Breast epithelium (tissue), 4 donors: Measurements from ENCODE around the gene CCDC12. TPM values are rescaled to one million over a fixed set of nuclear protein-coding genes. Genes with fewer than 3 reads are reported as not detected.

Source experiments
- DNase-seq, 2 donors: peaks; one replicate each; pipeline ENCODE4 v3.0.0-alpha.2; 2019; ENCODE audit warnings: low spot score in 2 of 2
- H3K27ac ChIP-seq, 2 donors: fragments of 200-600 bp; sonication (generic) in 1 of 2; one replicate each; pipeline ENCODE4 v1.5.1; 2016 to 2019; ENCODE audit warnings: mild to moderate bottlenecking in 1 of 2
- H3K27me3 ChIP-seq, 2 donors: fragments of 200-600 bp; sonication (generic) in 1 of 2; one replicate each; pipeline versions ENCODE4 v1.5.1 to v1.6.0; 2017 to 2019; ENCODE audit warnings: control low read depth in 1 of 2, mild to moderate bottlenecking in 1 of 2
- H3K36me3 ChIP-seq: fragments of 200-600 bp; one replicate; pipeline ENCODE4 v1.5.1; 2019
- H3K4me1 ChIP-seq, 2 donors: fragments of 200-600 bp; sonication (generic); one replicate each; pipeline ENCODE4 v1.5.1; 2016 to 2019; ENCODE audit warnings: control low read depth in 1 of 2
- H3K4me3 ChIP-seq, 3 donors: fragments of 200-600 bp; sonication (generic); 1 replicate in 2 of 3; 2 replicates in 1 of 3; pipeline ENCODE4 v1.5.1; 2016 to 2019; ENCODE audit warnings: mild to moderate bottlenecking in 3 of 3, moderate library complexity in 2 of 3
- H3K9me3 ChIP-seq, 2 donors: fragments of 200-600 bp; sonication (generic) in 1 of 2; one replicate each; pipeline ENCODE4 v1.5.1; 2016 to 2019; ENCODE audit warnings: control low read depth in 1 of 2
- POLR2A ChIP-seq: fragments of 450-650 bp; IDR thresholded peaks from one replicate; pipeline ENCODE4 v1.6.1; 2016; ENCODE audit warnings: antibody characterized with exemption, mild to moderate bottlenecking, moderate library complexity
- POLR2AphosphoS5 ChIP-seq, 3 donors: sonication (generic); formaldehyde crosslinking; IDR thresholded peaks; one replicate each; pipeline ENCODE4 v1.6.1; 2017; ENCODE audit warnings: antibody characterized with exemption in 3 of 3
- intact Hi-C: fragments of 100-400 bp; cut with DNase I; formaldehyde crosslinking; loops from one replicate; pipeline ENCODE4 v1.15.1; 2023; ENCODE audit warnings: low total_unique reads
- total RNA-seq, 3 donors: library from RNA; depleted of rRNA; stranded (reverse); fragments of >200 nt; gene quantifications; one replicate each; pipeline ENCODE4 v1.1.0, GENCODE V29; 2016
- TF ChIP-seq, protein P1 (sequence below), 3 donors: fragments of 450-650 bp; IDR thresholded peaks; one replicate each; pipeline ENCODE4 v1.5.1; 2016 to 2017; ENCODE audit warnings: antibody characterized with exemption in 3 of 3, mild to moderate bottlenecking in 3 of 3, moderate library complexity in 3 of 3

CCDC12 gene
- total RNA-seq, 3 donors from 2014 or later = 27.0 to 50.2 (median 43.9) TPM

DNA sequence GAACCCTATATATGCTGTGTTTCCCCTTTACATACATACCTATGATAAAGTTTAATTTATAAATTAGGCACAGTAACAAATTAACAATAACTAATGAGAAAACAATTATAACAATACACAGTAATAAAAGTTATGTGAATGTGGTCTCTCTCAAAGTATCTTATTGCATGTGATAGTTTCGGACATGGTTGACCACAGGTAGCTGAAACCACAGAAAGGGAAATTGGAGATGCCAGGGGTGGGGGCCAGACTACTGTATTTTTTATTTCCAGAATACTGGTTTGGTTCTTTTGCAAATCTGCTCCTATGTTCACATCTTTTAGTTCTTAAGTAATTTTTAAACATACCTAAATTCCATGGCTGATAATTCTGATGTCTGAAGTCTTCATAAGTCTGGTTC, 58.3 kb downstream of the CCDC12 start:
- H3K36me3 ChIP-seq = no peaks in the 10 kb centered on the region
- H3K4me3 ChIP-seq = no peak overlapping the region
- intact Hi-C loops = no loop called here
- H3K9me3 ChIP-seq = no peaks in the 10 kb centered on the region
- TF ChIP-seq, protein P1, sequence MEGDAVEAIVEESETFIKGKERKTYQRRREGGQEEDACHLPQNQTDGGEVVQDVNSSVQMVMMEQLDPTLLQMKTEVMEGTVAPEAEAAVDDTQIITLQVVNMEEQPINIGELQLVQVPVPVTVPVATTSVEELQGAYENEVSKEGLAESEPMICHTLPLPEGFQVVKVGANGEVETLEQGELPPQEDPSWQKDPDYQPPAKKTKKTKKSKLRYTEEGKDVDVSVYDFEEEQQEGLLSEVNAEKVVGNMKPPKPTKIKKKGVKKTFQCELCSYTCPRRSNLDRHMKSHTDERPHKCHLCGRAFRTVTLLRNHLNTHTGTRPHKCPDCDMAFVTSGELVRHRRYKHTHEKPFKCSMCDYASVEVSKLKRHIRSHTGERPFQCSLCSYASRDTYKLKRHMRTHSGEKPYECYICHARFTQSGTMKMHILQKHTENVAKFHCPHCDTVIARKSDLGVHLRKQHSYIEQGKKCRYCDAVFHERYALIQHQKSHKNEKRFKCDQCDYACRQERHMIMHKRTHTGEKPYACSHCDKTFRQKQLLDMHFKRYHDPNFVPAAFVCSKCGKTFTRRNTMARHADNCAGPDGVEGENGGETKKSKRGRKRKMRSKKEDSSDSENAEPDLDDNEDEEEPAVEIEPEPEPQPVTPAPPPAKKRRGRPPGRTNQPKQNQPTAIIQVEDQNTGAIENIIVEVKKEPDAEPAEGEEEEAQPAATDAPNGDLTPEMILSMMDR (IDR thresholded peaks at IDR 0.05) = no peak
- TF ChIP-seq POLR2AphosphoS5 (IDR thresholded peaks at IDR 0.05) (no peak), POLR2A (no peak)
- DNase-seq = no peak
- no peaks in the 10 kb centered on the region for H3K27me3 ChIP-seq
- H3K27ac ChIP-seq = no peak overlapping the region
- H3K4me1 ChIP-seq = no peaks in the 10 kb centered on the region

DNA sequence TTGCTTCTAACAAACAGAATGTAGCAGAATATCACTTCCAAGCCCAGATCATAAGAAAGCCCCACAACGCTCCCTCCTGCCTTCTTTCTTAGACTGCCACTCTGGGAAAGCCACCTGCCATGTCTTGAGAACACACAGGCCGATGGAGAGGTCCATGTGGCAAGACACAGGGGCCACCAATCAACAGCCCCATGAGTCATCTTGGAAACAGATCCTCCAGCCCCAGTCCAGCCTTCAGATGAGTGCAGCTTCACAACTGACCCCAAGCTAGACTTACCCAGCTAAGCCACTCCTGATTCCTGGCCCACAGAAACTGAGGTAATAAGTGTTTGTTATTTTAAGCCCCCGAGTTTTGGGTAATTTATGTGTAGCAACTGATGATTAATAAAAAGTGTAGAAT, 59.3 kb downstream of the CCDC12 start:
- Histone ChIP-seq H3K36me3 (no peaks in the 10 kb centered on the region), H3K27ac (no peak overlapping the region)
- intact Hi-C loops = no loop called here

DNA sequence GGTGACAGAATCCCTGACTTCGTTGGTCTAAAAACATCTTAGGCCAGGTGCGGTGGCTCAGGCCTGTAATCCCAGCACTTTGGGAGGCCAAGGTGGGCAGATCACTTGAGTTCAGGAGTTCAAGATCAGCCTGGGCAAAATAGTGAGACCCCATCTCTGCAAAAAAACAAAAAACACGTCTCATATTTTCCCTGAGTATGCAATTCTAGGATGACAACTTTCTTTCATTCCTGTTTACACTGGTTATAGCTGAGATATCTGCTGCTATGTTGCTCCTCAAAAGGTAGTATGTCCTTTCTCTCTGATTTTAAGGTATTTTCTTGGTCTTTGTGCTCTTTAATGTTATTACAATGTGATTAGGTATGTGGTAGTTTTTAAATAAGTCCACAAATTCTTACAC, 59.7 kb downstream of the CCDC12 start:
- TF ChIP-seq, protein P1 (IDR thresholded peaks at IDR 0.05) = no peak
- TF ChIP-seq POLR2A = no peak
- no peak for TF ChIP-seq POLR2AphosphoS5 (IDR thresholded peaks at IDR 0.05)
- intact Hi-C loops = no loop called here
- H3K4me1 ChIP-seq = no peaks in the 10 kb centered on the region
- no peak overlapping the region for H3K27ac ChIP-seq
- H3K4me3 ChIP-seq = no peak overlapping the region
- no peaks in the 10 kb centered on the region for H3K9me3 ChIP-seq
- no peak for DNase-seq
- no peaks in the 10 kb centered on the region for H3K36me3 ChIP-seq
- H3K27me3 ChIP-seq = no peaks in the 10 kb centered on the region

More for the DNA sequence above, 59.3 kb downstream of the CCDC12 start:
- TF ChIP-seq, protein P1 (IDR thresholded peaks at IDR 0.05) = no peak
- TF ChIP-seq POLR2AphosphoS5 (IDR thresholded peaks at IDR 0.05) (no peak), POLR2A (no peak)
- no peaks in the 10 kb centered on the region for H3K27me3 ChIP-seq
- no peak overlapping the region for H3K4me3 ChIP-seq
- no peak for DNase-seq
- H3K9me3 ChIP-seq = no peaks in the 10 kb centered on the region
- no peaks in the 10 kb centered on the region for H3K4me1 ChIP-seq

DNA sequence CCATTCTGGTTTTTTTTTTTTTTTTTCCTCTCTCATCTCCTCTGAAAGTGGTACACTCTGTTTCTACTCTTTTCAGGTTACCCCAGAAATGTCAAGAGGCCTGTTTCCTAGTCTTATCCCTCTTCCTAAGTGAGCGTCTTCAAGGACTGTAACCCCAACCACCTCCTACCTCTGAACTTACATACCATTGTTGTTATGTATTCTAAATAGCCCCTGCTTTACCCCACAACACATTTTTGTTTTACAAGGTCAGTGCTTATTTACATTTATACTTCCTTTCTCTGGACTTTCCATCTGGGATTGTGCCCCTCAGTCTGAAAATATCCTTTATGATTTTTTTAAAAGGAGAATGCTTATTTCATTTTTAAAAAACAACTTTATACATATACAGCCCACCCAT, 60.3 kb downstream of the CCDC12 start:
- DNase-seq = no peak
- no peaks in the 10 kb centered on the region for H3K36me3 ChIP-seq

DNA sequence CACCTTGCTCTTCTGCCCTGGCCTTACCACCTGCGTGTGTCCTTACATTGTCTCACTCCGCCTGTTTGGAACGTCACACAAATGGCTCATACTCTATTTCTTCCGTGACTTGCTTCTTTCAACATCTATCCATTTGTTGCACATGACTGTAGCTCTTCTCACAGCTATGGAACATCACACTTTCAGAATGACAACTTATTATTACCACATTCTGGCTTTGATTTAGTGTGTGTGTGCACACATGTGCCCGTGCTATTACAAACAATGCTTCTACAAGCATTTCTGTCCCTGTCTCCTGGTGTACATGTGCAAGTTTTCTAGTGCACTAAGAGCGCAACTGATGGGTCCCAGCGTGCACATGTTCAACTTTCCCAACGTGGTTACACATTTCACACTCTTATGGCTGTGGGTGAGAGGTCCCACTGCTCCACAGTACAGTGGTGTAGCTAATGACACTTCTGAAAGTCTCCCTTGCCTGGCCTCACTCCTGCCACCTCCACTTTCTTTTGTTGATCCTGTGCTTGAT, 61.2 kb downstream of the CCDC12 start:
- no peaks in the 10 kb centered on the region for H3K36me3 ChIP-seq
- H3K4me1 ChIP-seq = no peaks in the 10 kb centered on the region
- TF ChIP-seq POLR2A (no peak), POLR2AphosphoS5 (IDR thresholded peaks at IDR 0.05) (no peak)
- TF ChIP-seq, protein P1 (IDR thresholded peaks at IDR 0.05) = no peak
- H3K4me3 ChIP-seq = no peak overlapping the region
- intact Hi-C loops = no loop called here
- no peak for DNase-seq
- H3K9me3 ChIP-seq = no peaks in the 10 kb centered on the region
- no peak overlapping the region for H3K27ac ChIP-seq
- H3K27me3 ChIP-seq = no peaks in the 10 kb centered on the region

More for the DNA sequence above, 60.3 kb downstream of the CCDC12 start:
- intact Hi-C loops = no loop called here
- Histone ChIP-seq H3K4me3 (no peak overlapping the region), H3K9me3 (no peaks in the 10 kb centered on the region), H3K4me1 (no peaks in the 10 kb centered on the region), H3K27ac (no peak overlapping the region), H3K27me3 (no peaks in the 10 kb centered on the region)
- TF ChIP-seq POLR2AphosphoS5 (IDR thresholded peaks at IDR 0.05) (no peak), POLR2A (no peak)
- TF ChIP-seq, protein P1 (IDR thresholded peaks at IDR 0.05) = no peak
